ENCODE measurements around the gene SLC7A4.

DNA sequence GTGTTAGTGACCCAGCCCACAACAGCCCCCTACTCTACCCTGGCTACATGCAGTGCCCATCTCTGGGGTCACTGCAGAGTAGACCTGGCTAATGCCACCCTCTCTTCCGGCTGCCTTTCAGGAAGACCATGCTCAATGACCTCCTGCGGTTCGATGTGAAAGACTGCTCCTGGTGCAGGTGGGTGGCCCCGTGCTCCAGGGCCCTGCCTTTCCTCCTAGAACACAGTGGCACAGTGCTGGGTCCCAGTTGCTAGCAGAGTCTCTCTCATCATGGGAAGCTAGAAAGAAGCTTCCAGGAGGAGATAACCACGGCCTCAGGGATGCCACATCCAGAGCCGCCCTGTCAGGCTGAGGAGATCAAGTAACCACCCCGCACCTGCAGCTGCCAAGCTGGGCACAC, 46.6 kb downstream of the SLC7A4 start:
- TF ChIP-seq, protein P1, sequence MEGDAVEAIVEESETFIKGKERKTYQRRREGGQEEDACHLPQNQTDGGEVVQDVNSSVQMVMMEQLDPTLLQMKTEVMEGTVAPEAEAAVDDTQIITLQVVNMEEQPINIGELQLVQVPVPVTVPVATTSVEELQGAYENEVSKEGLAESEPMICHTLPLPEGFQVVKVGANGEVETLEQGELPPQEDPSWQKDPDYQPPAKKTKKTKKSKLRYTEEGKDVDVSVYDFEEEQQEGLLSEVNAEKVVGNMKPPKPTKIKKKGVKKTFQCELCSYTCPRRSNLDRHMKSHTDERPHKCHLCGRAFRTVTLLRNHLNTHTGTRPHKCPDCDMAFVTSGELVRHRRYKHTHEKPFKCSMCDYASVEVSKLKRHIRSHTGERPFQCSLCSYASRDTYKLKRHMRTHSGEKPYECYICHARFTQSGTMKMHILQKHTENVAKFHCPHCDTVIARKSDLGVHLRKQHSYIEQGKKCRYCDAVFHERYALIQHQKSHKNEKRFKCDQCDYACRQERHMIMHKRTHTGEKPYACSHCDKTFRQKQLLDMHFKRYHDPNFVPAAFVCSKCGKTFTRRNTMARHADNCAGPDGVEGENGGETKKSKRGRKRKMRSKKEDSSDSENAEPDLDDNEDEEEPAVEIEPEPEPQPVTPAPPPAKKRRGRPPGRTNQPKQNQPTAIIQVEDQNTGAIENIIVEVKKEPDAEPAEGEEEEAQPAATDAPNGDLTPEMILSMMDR (IDR thresholded peaks at IDR 0.05): no peak
- no peak for TF ChIP-seq POLR2A (IDR thresholded peaks at IDR 0.05)

Data from esophagus squamous epithelium (tissue), 4 donors.